ENCODE measurements around the gene TBC1D23. TPM values are rescaled to one million over a fixed set of nuclear protein-coding genes. Genes with fewer than 3 reads are reported as not detected.
"Not testable (repeated sequence)": the region's sequence is repeated elsewhere in the genome, so short reads cannot be mapped to it uniquely, and the experiment has no call there.

TBC1D23 gene
- total RNA-seq, 1 donor from 2014 or later: 56.9 TPM

DNA sequence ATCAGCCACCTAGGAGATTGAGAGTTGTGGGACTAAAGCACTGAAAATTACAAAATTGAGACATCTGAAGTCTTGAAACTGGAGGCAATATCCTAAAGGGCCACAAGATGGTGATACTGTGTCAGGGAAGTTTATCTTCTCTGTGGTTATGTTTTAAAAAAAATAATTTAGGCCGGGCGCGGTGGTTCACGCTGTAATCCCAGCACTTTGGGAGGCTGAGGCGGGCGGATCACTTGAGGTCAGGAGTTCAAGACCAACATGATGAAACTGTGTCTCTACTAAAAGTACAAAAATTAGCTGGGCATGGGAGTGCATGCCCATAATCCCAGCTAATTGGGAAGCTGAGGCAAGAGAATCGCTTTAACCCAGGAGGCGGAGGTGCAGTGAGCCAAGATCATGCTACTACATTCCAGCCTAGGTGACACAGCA, 55.9 kb downstream of the TBC1D23 start:
- H3K4me3 ChIP-seq: no peak overlapping the region
- peaks cover 21 to 29% of the 10 kb centered on the region in 2 donors for H3K36me3 ChIP-seq
- H3K9me3 ChIP-seq: no peaks in the 10 kb centered on the region
- no peak overlapping the region for H3K27ac ChIP-seq
- TF ChIP-seq CTCF (IDR thresholded peaks at IDR 0.05): peak; percentile 62 to 68 (median 63)
- peaks cover 0 to 3% of the 10 kb centered on the region in 2 donors for H3K4me1 ChIP-seq
- no peaks in the 10 kb centered on the region for H3K27me3 ChIP-seq
- intact Hi-C loops (cut with DNase I): loop anchor here (1.0 kb wide), 1 partner anchor 274 kb away; no protein-coding TSS in a partner anchor
- no peak for DNase-seq (ENCODE audit: low spot score in 2 of 2)

DNA sequence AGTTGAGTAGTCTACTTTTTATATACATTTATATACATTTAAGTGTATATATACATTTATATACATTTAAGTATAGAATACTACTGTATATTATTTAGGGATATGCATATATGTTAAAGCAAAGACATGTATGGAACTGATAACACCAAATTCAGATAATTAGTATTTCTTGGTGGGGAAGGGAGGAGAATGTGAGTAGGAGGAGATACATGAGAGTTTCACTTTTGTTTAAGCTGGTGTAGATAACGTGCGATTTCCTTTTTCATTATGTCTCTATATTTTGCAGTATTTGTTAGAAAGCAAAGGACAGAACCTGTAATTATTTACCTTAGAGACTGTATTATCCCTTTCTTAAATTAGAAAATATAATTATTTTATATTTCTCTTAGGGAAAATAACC, 57.1 kb downstream of the TBC1D23 start:
- H3K4me3 ChIP-seq: no peak overlapping the region
- no peak overlapping the region for H3K27ac ChIP-seq
- no peak for TF ChIP-seq CTCF (IDR thresholded peaks at IDR 0.05)
- H3K4me1 ChIP-seq: peaks cover 0 to 3% of the 10 kb centered on the region in 2 donors
- H3K27me3 ChIP-seq: no peaks in the 10 kb centered on the region
- H3K9me3 ChIP-seq: no peaks in the 10 kb centered on the region
- intact Hi-C loops (cut with DNase I): no loop called here
- no peak for DNase-seq (ENCODE audit: low spot score in 2 of 2)
- H3K36me3 ChIP-seq: peaks cover 16 to 28% of the 10 kb centered on the region in 2 donors

DNA sequence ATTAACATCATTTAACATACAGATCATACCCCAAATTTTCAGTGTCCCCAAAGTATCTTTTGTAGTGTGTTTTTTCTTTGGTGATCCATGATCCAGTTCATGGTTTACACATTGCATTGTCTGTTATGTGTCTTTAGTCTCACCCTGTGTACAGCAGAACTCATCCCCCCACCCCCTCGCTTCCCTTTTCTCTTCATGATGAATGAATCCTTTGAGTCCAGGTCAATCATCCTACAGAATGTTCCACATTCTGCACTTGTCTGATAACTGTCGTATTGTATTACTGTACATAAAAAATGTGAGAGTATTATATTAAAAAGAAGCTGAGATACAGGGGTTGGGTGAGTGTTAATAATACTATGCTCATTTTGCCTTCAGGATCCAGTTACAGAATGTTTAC, 59.2 kb downstream of the TBC1D23 start:
- Histone ChIP-seq H3K27me3 (no peaks in the 10 kb centered on the region), H3K4me1 (peaks cover 0 to 3% of the 10 kb centered on the region in 2 donors), H3K27ac (no peak overlapping the region), H3K9me3 (no peaks in the 10 kb centered on the region), H3K4me3 (no peak overlapping the region), H3K36me3 (peaks cover 11 to 24% of the 10 kb centered on the region in 2 donors)
- DNase-seq (ENCODE audit: low spot score in 2 of 2): no peak
- intact Hi-C loops (cut with DNase I): no loop called here
- no peak for TF ChIP-seq CTCF (IDR thresholded peaks at IDR 0.05)

DNA sequence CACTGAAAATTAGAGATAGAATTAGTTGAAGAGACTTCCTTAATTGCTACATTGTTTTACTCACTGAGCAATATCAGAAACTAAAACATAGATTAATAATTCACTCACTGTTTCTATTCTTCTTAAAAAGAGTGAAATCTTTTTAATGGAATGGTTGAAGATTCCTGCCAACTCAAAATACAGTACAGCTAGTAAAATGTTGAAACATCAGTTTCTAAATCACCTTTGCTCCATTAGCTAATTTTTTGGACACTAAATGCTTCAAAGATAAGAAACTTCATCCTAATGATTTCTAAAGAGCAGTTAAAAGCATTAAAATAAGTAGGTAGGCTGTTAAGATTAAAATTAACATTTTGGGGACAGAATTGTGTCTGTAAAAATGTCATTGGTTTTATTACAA, 63.3 kb downstream of the TBC1D23 start:
- Histone ChIP-seq H3K27ac (no peak overlapping the region), H3K27me3 (no peaks in the 10 kb centered on the region), H3K4me3 (no peak overlapping the region), H3K9me3 (no peaks in the 10 kb centered on the region), H3K4me1 (no peaks in the 10 kb centered on the region), H3K36me3 (peaks cover 13 to 21% of the 10 kb centered on the region in 2 donors)
- no peak for TF ChIP-seq CTCF (IDR thresholded peaks at IDR 0.05)
- intact Hi-C loops (cut with DNase I): no loop called here
- no peak for DNase-seq (ENCODE audit: low spot score in 2 of 2)

GRCh38 chr3:100325827-100326226, 65.0 kb downstream of the TBC1D23 start:
- intact Hi-C loops (cut with DNase I): no loop called here
- no peak overlapping the region for H3K27ac ChIP-seq
- DNase-seq (ENCODE audit: low spot score in 2 of 2): no peak

GRCh38 chr3:100327377-100327776, 66.6 kb downstream of the TBC1D23 start:
- H3K4me1 ChIP-seq; H3K9me3 ChIP-seq; H3K4me3 ChIP-seq; H3K36me3 ChIP-seq; intact Hi-C loops (cut with DNase I); H3K27me3 ChIP-seq; DNase-seq (ENCODE audit: low spot score in 2 of 2); H3K27ac ChIP-seq: not testable (repeated sequence)

More at GRCh38 chr3:100325827-100326226, 65.0 kb downstream of the TBC1D23 start:
- TF ChIP-seq CTCF (IDR thresholded peaks at IDR 0.05): no peak
- Histone ChIP-seq H3K36me3 (peaks cover 4 to 10% of the 10 kb centered on the region in 2 donors), H3K4me1 (no peaks in the 10 kb centered on the region), H3K27me3 (no peaks in the 10 kb centered on the region), H3K4me3 (no peak overlapping the region), H3K9me3 (no peaks in the 10 kb centered on the region)

Measured in ascending aorta (tissue), 2 donors.